Progenitor cell of endocrine pancreas (in vitro differentiated cells): ENCODE data around the gene P2RX4. TPM values are rescaled to one million over a fixed set of nuclear protein-coding genes. Genes with fewer than 3 reads are reported as not detected.

Experiments used
- DNase-seq: peaks from one replicate; pipeline ENCODE4 v3.0.0; 2021; ENCODE audit warnings: low spot score; ENCODE audit not compliant: unreplicated experiment
- H3K27ac Mint-ChIP-seq: 2 replicates; pipeline ENCODE4 v1.8.0; 2021; ENCODE audit warnings: mild to moderate bottlenecking, moderate library complexity, mixed read lengths
- H3K27me3 Mint-ChIP-seq: 2 replicates; pipeline ENCODE4 v1.8.0; 2021; ENCODE audit warnings: mixed read lengths
- H3K36me3 Mint-ChIP-seq: 2 replicates; pipeline ENCODE4 v1.8.0; 2022; ENCODE audit warnings: mixed read lengths; ENCODE audit not compliant: insufficient read depth
- H3K4me1 Mint-ChIP-seq: 2 replicates; pipeline ENCODE4 v1.8.0; 2021; ENCODE audit warnings: low read depth, mixed read lengths
- H3K4me3 Mint-ChIP-seq: 2 replicates; pipeline ENCODE4 v1.8.0; 2021; ENCODE audit warnings: low read depth, mild to moderate bottlenecking, moderate library complexity, mixed read lengths
- H3K9me3 Mint-ChIP-seq: 2 replicates; pipeline ENCODE4 v1.8.0; 2021; ENCODE audit warnings: low read depth, mixed read lengths
- CTCF ChIP-seq: fragments of 200-600 bp; sonication (generic); IDR thresholded peaks from one replicate; pipeline ENCODE4 v1.5.0; 2021; ENCODE audit warnings: antibody characterized with exemption, mild to moderate bottlenecking; ENCODE audit not compliant: unreplicated experiment
- total RNA-seq: library from RNA; stranded (reverse); gene quantifications from 2 replicates; pipeline ENCODE4 v1.2.1, GENCODE V29; 2021

The P2RX4 gene
- total RNA-seq, 1 donor from 2014 or later: 23.9 TPM

- peaks cover 12% of the 10 kb centered on the region for H3K36me3 Mint-ChIP-seq
- no peaks in the 10 kb centered on the region for H3K9me3 Mint-ChIP-seq
- peaks cover 12% of the 10 kb centered on the region for H3K4me1 Mint-ChIP-seq
- no peaks in the 10 kb centered on the region for H3K27me3 Mint-ChIP-seq
- no peak for TF ChIP-seq CTCF
- no peak overlapping the region for H3K27ac Mint-ChIP-seq
- no peak overlapping the region for H3K4me3 Mint-ChIP-seq
- DNase-seq: no peak
Observed at GRCh38 chr12:121233628-121234020, 23.7 kb downstream of the P2RX4 start.

- H3K27me3 Mint-ChIP-seq: no peaks in the 10 kb centered on the region
- DNase-seq: no peak
- H3K4me3 Mint-ChIP-seq: no peak overlapping the region
- H3K9me3 Mint-ChIP-seq: no peaks in the 10 kb centered on the region
- H3K27ac Mint-ChIP-seq: no peak overlapping the region
- peaks cover 15% of the 10 kb centered on the region for H3K4me1 Mint-ChIP-seq
- peaks cover 17% of the 10 kb centered on the region for H3K36me3 Mint-ChIP-seq
- no peak for TF ChIP-seq CTCF
Observed at GRCh38 chr12:121236776-121237175, 26.8 kb downstream of the P2RX4 start.

- no peak overlapping the region for H3K4me3 Mint-ChIP-seq
- peaks cover 15% of the 10 kb centered on the region for H3K4me1 Mint-ChIP-seq
- no peaks in the 10 kb centered on the region for H3K27me3 Mint-ChIP-seq
- H3K27ac Mint-ChIP-seq: no peak overlapping the region
- H3K36me3 Mint-ChIP-seq: peaks cover 17% of the 10 kb centered on the region
- H3K9me3 Mint-ChIP-seq: no peaks in the 10 kb centered on the region
- no peak for TF ChIP-seq CTCF
- DNase-seq: no peak
Observed at GRCh38 chr12:121237415-121237814, 27.5 kb downstream of the P2RX4 start.

GRCh38 chr12:121238086-121238485, 28.2 kb downstream of the P2RX4 start:
- peaks cover 17% of the 10 kb centered on the region for H3K36me3 Mint-ChIP-seq
- no peaks in the 10 kb centered on the region for H3K27me3 Mint-ChIP-seq

GRCh38 chr12:121238604-121239350, 28.8 kb downstream of the P2RX4 start:
- Mint-ChIP-seq H3K4me1 (peaks cover 15% of the 10 kb centered on the region), H3K27ac (peak overlapping the region; percentile 73), H3K9me3 (no peaks in the 10 kb centered on the region), H3K36me3 (peaks cover 22% of the 10 kb centered on the region), H3K4me3 (no peak overlapping the region), H3K27me3 (no peaks in the 10 kb centered on the region)
- no peak for DNase-seq
- TF ChIP-seq CTCF: no peak

More at GRCh38 chr12:121238086-121238485, 28.2 kb downstream of the P2RX4 start:
- Mint-ChIP-seq H3K4me3 (no peak overlapping the region), H3K9me3 (no peaks in the 10 kb centered on the region), H3K4me1 (peaks cover 15% of the 10 kb centered on the region), H3K27ac (peak overlapping the region; percentile 87)
- no peak for TF ChIP-seq CTCF
- DNase-seq: no peak
